CD4-positive, alpha-beta T cell (primary cell): ENCODE results near the gene VAV2. TPM values are rescaled to one million over a fixed set of nuclear protein-coding genes. Genes with fewer than 3 reads are reported as not detected.

Experiments
- ATAC-seq: fragments of 200-7000 bp; cut with Tn5 transposase; one replicate; pipeline ENCODE4 v1.10.0; 2022; ENCODE audit warnings: mild to moderate bottlenecking; ENCODE audit not compliant: poor library complexity
- CTCF ChIA-PET: fragments of 350-600 bp; sonication (Branson Sonifier 250); formaldehyde crosslinking; loops from one replicate; lab custom pipeline; 2021; ENCODE audit warnings: antibody characterized with exemption, inconsistent platforms; lab: Charles Lee
- POLR2A ChIA-PET: fragments of 350-600 bp; sonication (Branson Sonifier 250); formaldehyde crosslinking; loops from one replicate; lab custom pipeline; 2021; ENCODE audit warnings: antibody characterized with exemption, inconsistent platforms; lab: Charles Lee
- DNase-seq, 14 experiments: peaks; one replicate each; pipeline ENCODE4 v3.0.0-alpha.2; 2013 to 2020; ENCODE audit warnings: mixed read lengths in 2 of 14
- H3K27ac ChIP-seq, 2 donors: one replicate each; pipeline versions ENCODE4 v1.5.1 to v1.7.0; 2013; ENCODE audit warnings: low read length in 2 of 2, low read depth in 1 of 2, mild to moderate bottlenecking in 1 of 2
- H3K27me3 ChIP-seq, 2 experiments: 1 replicate in 1 of 2; 2 replicates in 1 of 2; pipeline versions ENCODE4 v1.6.1 to v1.7.0; 2013; ENCODE audit warnings: low read length in 2 of 2, control low read depth in 1 of 2, mild to moderate bottlenecking in 1 of 2, moderate library complexity in 1 of 2; ENCODE audit not compliant: insufficient read depth in 2 of 2, control insufficient read depth in 1 of 2
- H3K36me3 ChIP-seq: one replicate; pipeline ENCODE4 v1.6.1; 2013; ENCODE audit warnings: low read length, control low read depth; ENCODE audit not compliant: insufficient read depth
- H3K4me1 ChIP-seq: one replicate; pipeline ENCODE4 v1.6.1; 2013; ENCODE audit warnings: low read length, control low read depth; ENCODE audit not compliant: insufficient read depth
- H3K4me3 ChIP-seq: one replicate; pipeline ENCODE4 v1.5.1; 2013; ENCODE audit warnings: mild to moderate bottlenecking, low read length, moderate library complexity
- H3K9me3 ChIP-seq, 2 experiments: 1 replicate in 1 of 2; 2 replicates in 1 of 2; pipeline versions ENCODE4 v1.6.1 to v1.7.0; 2013; ENCODE audit warnings: low read length in 2 of 2, mild to moderate bottlenecking in 2 of 2, control low read depth in 1 of 2, moderate library complexity in 1 of 2; ENCODE audit not compliant: control insufficient read depth in 1 of 2, insufficient read depth in 1 of 2
- H3K27ac Mint-ChIP-seq: one replicate; pipeline ENCODE4 v1.8.0; 2020; ENCODE audit warnings: mixed read lengths
- H3K27me3 Mint-ChIP-seq: one replicate; pipeline ENCODE4 v1.8.0; 2021; ENCODE audit warnings: mixed read lengths
- H3K36me3 Mint-ChIP-seq: one replicate; pipeline ENCODE4 v1.8.0; 2021; ENCODE audit warnings: low read depth, mixed read lengths
- H3K4me1 Mint-ChIP-seq: one replicate; pipeline ENCODE4 v1.8.0; 2021; ENCODE audit warnings: low read depth, mixed read lengths
- H3K4me3 Mint-ChIP-seq: one replicate; pipeline ENCODE4 v1.8.0; 2020; ENCODE audit warnings: mild to moderate bottlenecking, mixed read lengths
- H3K9me3 Mint-ChIP-seq: one replicate; pipeline ENCODE4 v1.8.0; 2020; ENCODE audit warnings: mixed read lengths
- CTCF ChIP-seq: fragments of 200-600 bp; IDR thresholded peaks from one replicate; pipeline ENCODE4 v1.8.0; 2022; ENCODE audit warnings: antibody characterized with exemption, mild to moderate bottlenecking
- intact Hi-C, 2 experiments: fragments of 100-400 bp; cut with DNase I in 1 of 2; cut with micrococcal nuclease in 1 of 2; formaldehyde crosslinking; loops; one replicate each; pipeline versions ENCODE4 v1.15.1 to v1.9.0; 2023 to 2025; cut with DNase I, micrococcal nuclease
- total RNA-seq, 174 experiments: library from RNA in 2 of 174; stranded (reverse) in 2 of 174; gene quantifications; one replicate each; pipeline ENCODE4 v1.2.3 and lab custom pipeline; 2021 to 2026

The VAV2 gene
- total RNA-seq, 2 experiments from 2014 or later: 1.6 to 1.7 TPM

DNA sequence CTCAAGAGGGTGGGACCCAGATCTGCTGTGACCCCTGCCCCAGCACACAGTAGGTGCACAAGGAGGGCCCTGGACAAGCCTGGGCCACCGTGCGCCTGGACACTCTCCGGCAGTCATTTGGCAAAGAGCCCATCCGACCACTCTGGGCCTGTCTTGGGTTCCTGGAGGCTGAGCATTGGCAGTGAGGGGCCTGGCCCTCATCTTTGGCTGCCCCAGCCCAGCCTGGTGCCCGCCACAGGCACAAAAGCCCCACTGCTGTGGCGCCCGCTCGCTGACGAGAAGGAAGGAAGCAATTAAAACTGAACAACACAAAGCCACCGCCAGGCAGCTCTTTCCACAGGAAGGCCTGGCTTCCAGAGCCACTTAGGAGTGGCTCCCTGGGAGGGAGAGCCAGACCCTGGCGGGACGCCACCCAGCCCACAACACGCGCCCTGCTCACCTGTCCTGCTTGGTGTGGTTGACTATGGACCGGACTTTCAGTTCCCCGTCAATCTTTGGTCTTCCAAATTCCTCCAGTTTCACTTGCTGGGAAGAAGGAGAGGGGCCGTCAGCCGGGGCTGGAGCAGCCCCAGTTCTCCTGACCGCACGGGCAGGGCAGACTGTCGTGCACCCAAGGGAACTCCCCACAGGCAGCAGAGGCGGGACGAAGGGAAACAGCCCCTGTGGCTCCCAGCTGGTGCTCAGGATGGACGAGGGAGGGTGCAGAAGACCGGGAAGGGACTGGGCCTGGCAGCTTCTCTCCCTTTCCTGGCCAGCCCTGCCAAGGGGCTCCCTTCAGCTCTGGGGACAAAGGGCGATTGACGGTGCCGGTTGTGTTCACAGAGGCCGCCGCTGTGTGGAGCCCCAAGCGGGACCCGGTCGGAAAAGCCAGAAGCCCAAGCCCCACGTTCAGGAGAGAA, 203.1 kb downstream of the VAV2 start:
- no peaks in the 10 kb centered on the region for H3K27me3 ChIP-seq
- TF ChIP-seq CTCF: no peak
- H3K27ac ChIP-seq: no peak overlapping the region
- ChIA-PET POLR2A (no interaction called here), CTCF (no interaction called here)
- no peaks in the 10 kb centered on the region for H3K9me3 Mint-ChIP-seq
- intact Hi-C loops: no loop called here
- H3K4me1 Mint-ChIP-seq: no peaks in the 10 kb centered on the region
- H3K27me3 Mint-ChIP-seq: no peaks in the 10 kb centered on the region
- H3K27ac Mint-ChIP-seq: no peak overlapping the region
- DNase-seq (no peak), ATAC-seq (no peak)
- no peaks in the 10 kb centered on the region for H3K9me3 ChIP-seq
- H3K36me3 ChIP-seq: no peaks in the 10 kb centered on the region
- no peak overlapping the region for H3K4me3 ChIP-seq
- H3K4me1 ChIP-seq: peaks cover 14% of the 10 kb centered on the region
- H3K4me3 Mint-ChIP-seq: no peak overlapping the region
- no peaks in the 10 kb centered on the region for H3K36me3 Mint-ChIP-seq

DNA sequence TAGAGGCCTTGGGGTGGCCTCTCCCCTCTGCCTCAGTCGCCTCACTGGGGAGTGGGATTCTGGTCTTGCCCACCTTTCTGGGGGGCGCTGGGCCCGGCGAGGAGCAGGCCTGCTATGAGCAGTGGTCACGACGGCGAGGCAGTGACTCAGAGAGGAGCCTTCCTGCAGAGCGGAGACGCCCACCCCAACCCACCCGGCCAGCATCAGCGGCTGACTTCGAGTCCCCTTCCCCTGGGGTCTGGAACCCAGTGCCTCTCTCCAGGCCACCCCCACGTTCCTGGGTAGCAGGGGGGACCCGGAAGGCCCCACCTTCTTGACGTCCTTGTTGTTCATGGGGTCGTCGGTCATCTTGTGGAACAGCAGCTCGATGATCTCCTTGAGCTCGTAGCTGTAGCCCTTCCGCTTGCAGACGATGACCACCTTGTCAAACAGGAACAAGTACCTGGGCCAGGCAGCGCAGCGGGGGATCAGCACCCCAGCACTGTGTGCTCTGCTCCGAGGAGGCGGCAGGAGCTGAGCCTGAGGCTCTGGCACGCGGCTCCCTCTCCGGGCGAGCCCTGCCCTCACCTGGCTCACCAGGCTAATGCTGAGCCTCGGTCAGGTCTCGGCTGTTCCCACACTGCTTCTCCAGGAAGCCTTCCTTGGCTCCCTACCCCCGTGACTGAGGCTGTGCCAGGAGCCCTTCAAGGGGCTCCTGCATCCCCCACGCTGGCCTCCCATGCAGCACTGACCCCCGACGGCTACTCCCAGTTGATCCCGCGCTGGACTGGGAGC, 203.9 kb downstream of the VAV2 start:
- Mint-ChIP-seq H3K27ac (no peak overlapping the region), H3K9me3 (no peaks in the 10 kb centered on the region), H3K4me3 (no peak overlapping the region), H3K36me3 (no peaks in the 10 kb centered on the region), H3K27me3 (no peaks in the 10 kb centered on the region), H3K4me1 (no peaks in the 10 kb centered on the region)
- TF ChIP-seq CTCF: no peak
- ChIA-PET CTCF (no interaction called here), POLR2A (no interaction called here)
- ATAC-seq (no peak), DNase-seq (no peak)
- no peaks in the 10 kb centered on the region for H3K36me3 ChIP-seq
- H3K9me3 ChIP-seq: no peaks in the 10 kb centered on the region
- no peak overlapping the region for H3K27ac ChIP-seq
- no peak overlapping the region for H3K4me3 ChIP-seq
- intact Hi-C loops: no loop called here
- peaks cover 11% of the 10 kb centered on the region for H3K4me1 ChIP-seq
- H3K27me3 ChIP-seq: no peaks in the 10 kb centered on the region

- H3K9me3 Mint-ChIP-seq: no peaks in the 10 kb centered on the region
- no peaks in the 10 kb centered on the region for H3K36me3 ChIP-seq
- TF ChIP-seq CTCF: no peak
- peaks cover 6% of the 10 kb centered on the region for H3K4me1 ChIP-seq
- ChIA-PET POLR2A (no interaction called here), CTCF (no interaction called here)
- no peak overlapping the region for H3K4me3 ChIP-seq
- intact Hi-C loops: no loop called here
- no peaks in the 10 kb centered on the region for H3K9me3 ChIP-seq
- no peaks in the 10 kb centered on the region for H3K4me1 Mint-ChIP-seq
- no peak overlapping the region for H3K4me3 Mint-ChIP-seq
- H3K27ac Mint-ChIP-seq: no peak overlapping the region
- DNase-seq: no peak
- H3K27ac ChIP-seq: no peak overlapping the region
- H3K36me3 Mint-ChIP-seq: no peaks in the 10 kb centered on the region
- no peaks in the 10 kb centered on the region for H3K27me3 ChIP-seq
- no peak for ATAC-seq
- no peaks in the 10 kb centered on the region for H3K27me3 Mint-ChIP-seq
These were observed 204.4 kb downstream of the VAV2 start for GRCh38 chr9:133787754-133788025.
